GM23338 (cell line): Measurements from ENCODE around the gene LRRC17.

ENCODE experiments used
- CREB1 ChIP-seq: fragments of 250-450 bp; sonication (Bioruptor Pico); IDR thresholded peaks from 2 replicates; pipeline ENCODE4 v1.5.0; 2020; ENCODE audit warnings: low read depth, mild to moderate bottlenecking, moderate library complexity
- CTCF ChIP-seq, 2 experiments: fragments of 200-600 bp in 1 of 2; sonication (generic) in 1 of 2; conservative IDR thresholded peaks; 2 replicates each; pipeline versions ENCODE4 v1.5.1 to v1.6.1; 2016 to 2017; ENCODE audit warnings: antibody characterized with exemption in 2 of 2, low read depth in 2 of 2, mild to moderate bottlenecking in 2 of 2, moderate library complexity in 1 of 2
- EZH2 ChIP-seq: fragments of 200-600 bp; sonication (generic); IDR thresholded peaks from one replicate; pipeline ENCODE4 v1.8.0; 2017; ENCODE audit warnings: antibody characterized with exemption, mild to moderate bottlenecking, low read depth; ENCODE audit not compliant: unreplicated experiment
- EZH2phosphoT487 ChIP-seq: fragments of 200-600 bp; sonication (generic); IDR thresholded peaks from one replicate; pipeline ENCODE4 v1.8.1; 2018; ENCODE audit warnings: antibody characterized with exemption; ENCODE audit not compliant: unreplicated experiment
- JUNB ChIP-seq: IDR thresholded peaks from one replicate; pipeline ENCODE4 v1.6.1; 2016; ENCODE audit warnings: antibody characterized with exemption; ENCODE audit not compliant: unreplicated experiment
- POLR2AphosphoS5 ChIP-seq: IDR thresholded peaks from 2 replicates; pipeline ENCODE4 v1.6.1; 2016; ENCODE audit warnings: antibody characterized with exemption, low read depth
- REST ChIP-seq: IDR thresholded peaks from one replicate; pipeline ENCODE4 v1.6.1; 2018; ENCODE audit warnings: antibody characterized with exemption; ENCODE audit not compliant: unreplicated experiment
- STAT1 ChIP-seq: IDR thresholded peaks from one replicate; pipeline ENCODE4 v1.6.1; 2016; ENCODE audit warnings: antibody characterized with exemption; ENCODE audit not compliant: unreplicated experiment
- ZNF331 ChIP-seq: fragments of 250-450 bp; sonication (Bioruptor Pico); IDR thresholded peaks from 2 replicates; pipeline ENCODE4 v1.5.0; 2020; ENCODE audit warnings: low read depth, mild to moderate bottlenecking, moderate library complexity

DNA sequence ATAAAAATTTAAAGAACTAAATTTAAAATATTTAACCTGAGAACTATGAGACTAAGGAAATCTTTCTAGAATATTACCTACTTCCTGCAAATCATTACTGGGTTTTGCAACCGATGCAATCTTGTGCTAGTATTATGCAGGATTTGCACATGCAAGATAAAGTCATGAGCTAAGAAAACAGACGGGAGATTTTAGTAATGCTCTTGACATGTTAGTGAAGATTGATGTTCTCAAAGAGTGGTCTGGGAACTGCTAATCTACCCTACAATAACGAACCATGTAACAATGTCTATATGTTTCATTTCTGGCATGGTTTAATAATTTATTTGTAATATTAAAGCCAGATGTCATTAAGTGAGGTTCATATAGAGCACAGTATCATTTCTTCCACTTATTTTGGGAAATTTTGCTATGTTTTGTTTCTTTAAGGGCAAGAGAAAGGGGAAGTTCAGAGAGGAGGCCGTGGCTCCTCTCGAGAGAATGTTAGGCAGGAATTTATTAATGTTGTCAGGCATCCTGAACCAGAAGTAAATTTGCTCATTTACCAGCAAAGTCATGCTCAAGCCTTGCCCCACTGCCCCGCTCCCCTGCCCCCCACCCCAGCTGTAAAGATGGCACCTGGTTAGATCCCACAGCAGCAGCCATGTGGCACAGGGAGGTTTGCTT is 22.8 kb downstream of the LRRC17 start:
- TF ChIP-seq REST (no peak), CTCF (conservative IDR thresholded peaks at IDR 0.05; ENCODE audit: low read depth in 2 of 2) (no peak), CREB1 (CRISPR knock-in tag) (no peak), POLR2AphosphoS5 (no peak), STAT1 (no peak), EZH2phosphoT487 (no peak), EZH2 (no peak), ZNF331 (CRISPR knock-in tag) (no peak), JUNB (no peak)
